Fibroblast of upper back skin (primary cell): ENCODE results near the gene NLRP1.
"Not testable (repeated sequence)": the region's sequence is repeated elsewhere in the genome, so short reads cannot be mapped to it uniquely, and the experiment has no call there.

Experiments used
- DNase-seq: peaks from one replicate; pipeline ENCODE4 v3.0.0-alpha.2; 2013

Gene NLRP1

GRCh38 chr17:5585836-5586521 lies 1.7 kb upstream of the NLRP1 start:
- DNase-seq: peak; percentile 32

DNA sequence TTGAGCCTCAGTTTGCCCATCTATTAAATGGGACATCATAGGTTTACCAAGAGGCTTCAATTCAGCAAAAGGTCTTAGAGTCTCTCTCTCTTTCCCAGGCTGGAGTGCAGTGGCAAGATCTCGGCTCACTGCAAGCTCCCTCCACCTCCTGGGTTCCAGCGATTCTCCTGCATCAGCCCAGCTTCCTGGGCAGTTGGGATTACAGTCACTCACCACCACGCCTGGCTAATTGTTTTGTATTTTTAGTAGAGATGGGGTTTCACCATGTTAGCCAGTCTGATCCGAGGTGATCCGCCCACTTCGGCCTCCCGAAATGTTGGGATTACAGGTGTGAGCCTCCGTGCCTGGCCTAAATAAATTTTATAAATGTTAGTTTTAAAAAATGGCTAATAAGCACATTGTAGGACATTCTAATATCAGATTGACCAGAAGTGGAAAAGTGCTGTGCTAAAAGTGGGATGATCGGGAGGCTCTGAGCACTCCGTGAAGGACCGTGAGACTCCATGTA lies 1.0 kb upstream of the NLRP1 start:
- DNase-seq: no peak

DNA sequence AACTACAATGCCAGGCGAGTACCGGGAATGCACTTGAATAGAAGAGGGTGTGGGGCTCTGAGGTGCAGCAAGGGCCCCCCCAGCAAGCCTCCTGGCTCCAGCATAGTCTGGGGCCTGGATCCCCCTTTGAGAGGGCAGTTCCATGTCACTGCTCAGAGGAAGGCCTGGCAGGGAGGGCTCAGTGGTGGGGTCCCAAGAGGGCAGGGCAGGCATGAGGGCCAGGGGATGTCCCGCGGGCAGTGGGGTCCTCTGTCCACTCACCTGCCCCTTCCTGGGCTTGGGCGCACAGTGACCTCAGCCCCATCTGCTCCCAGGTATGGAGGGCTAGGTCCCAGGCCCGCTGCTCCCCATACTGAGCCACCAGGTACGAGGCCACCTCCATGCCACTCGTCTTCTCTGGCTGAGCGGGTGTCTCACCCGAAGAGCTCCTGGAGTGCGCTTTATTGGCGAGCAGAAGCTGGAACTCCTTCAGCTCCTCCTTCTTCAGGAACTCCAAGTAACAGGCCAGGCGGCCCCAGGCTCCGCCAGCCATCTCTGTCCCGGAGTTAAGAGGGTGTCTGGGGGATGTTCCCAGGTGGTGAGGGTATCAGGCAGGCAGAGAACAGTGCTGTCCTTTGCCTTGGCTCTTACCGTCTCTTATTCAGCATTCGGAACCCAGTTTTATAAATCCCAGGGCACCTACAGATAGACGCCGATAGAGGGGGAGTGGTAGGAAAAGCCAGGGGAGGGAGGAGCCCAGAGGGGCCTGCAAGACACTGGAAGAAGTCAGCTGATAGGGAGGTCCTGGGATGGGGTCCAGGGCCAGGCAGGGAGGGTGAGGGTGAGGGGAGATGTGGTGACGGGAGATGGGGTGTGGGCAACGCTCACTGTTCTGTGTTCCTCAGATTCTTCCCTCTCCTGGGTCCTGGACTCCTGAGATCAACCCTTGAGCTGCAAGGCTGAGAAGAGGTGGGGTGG lies 605 bp downstream of the NLRP1 start:
- DNase-seq: no peak

GRCh38 chr17:5582209-5583185 lies 1.8 kb downstream of the NLRP1 start:
- no peak for DNase-seq

DNA sequence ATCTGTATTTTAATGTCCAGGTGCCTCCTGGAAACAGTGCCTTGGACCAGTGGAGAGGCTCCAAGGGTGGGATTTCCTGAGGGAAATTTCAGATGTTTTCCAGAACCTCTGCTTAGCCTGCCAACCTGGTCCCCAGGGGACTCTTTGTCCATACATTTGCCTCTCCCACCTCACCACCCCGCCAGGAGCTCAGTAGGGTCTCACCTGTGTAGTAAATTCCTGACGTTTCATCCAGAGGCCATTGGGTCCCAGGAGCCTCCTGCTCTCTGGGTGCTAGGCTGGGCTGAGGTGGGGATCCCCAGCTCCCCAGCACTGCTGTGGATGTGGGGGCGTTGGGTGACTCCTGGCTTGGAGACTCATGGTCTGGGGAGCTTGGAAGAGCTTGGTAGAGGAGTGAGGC lies 2.7 kb downstream of the NLRP1 start:
- no peak for DNase-seq

GRCh38 chr17:5580969-5581368 lies 3.3 kb downstream of the NLRP1 start:
- DNase-seq: no peak

GRCh38 chr17:5580367-5580766 lies 3.9 kb downstream of the NLRP1 start:
- DNase-seq: peak; percentile 30

DNA sequence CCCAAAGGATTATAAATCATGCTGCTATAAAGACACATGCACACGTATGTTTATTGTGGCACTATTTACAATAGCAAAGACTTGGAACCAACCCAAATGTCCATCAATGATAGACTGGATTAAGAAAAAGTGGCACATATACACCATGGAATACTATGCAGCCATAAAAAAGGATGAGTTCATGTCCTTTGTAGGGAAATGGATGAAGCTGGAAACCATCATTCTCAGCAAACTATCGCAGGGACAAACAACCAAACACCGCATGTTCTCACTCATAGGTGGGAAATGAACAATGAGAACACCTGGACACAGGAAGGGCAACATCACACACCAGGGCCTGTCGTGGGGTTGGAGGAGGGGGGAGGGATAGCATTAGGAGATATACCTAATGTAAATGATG lies 5.5 kb downstream of the NLRP1 start:
- not testable (repeated sequence) for DNase-seq

DNA sequence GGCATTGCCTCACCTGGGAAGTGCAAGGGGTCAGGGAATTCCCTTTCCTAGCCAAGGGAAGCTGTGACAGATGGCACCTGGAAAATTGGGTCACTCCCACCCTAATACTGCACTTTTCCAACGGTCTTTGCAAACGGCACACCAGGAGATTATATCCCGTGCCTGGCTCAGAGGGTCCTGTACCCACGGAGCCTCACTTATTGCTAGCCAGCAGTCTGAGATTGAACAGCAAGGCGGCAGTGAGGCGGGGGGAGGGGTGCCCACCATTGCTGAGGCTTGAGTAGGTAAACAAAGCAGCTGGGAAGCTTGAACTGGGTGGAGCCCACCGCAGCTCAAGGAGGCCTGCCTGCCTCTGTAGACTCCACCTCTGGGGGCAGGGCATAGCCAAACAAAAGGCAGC lies 11.3 kb downstream of the NLRP1 start:
- DNase-seq: not testable (repeated sequence)

GRCh38 chr17:5571281-5571680 lies 13.0 kb downstream of the NLRP1 start:
- no peak for DNase-seq

GRCh38 chr17:5565808-5566207 lies 18.5 kb downstream of the NLRP1 start:
- no peak for DNase-seq

GRCh38 chr17:5563456-5563855 lies 20.9 kb downstream of the NLRP1 start:
- DNase-seq: peak; percentile 36

GRCh38 chr17:5562661-5563360 lies 21.5 kb downstream of the NLRP1 start:
- no peak for DNase-seq

GRCh38 chr17:5561736-5562571 lies 22.4 kb downstream of the NLRP1 start:
- no peak for DNase-seq

GRCh38 chr17:5560361-5560988 lies 23.8 kb downstream of the NLRP1 start:
- DNase-seq: no peak

GRCh38 chr17:5558815-5559785 lies 25.2 kb downstream of the NLRP1 start:
- no peak for DNase-seq

GRCh38 chr17:5557990-5558389 lies 26.3 kb downstream of the NLRP1 start:
- DNase-seq: no peak

- peak; percentile 80 for DNase-seq
Observed at GRCh38 chr17:5557485-5557884, 26.8 kb downstream of the NLRP1 start.

- DNase-seq: peak; percentile 44
Observed at GRCh38 chr17:5555254-5555653, 29.1 kb downstream of the NLRP1 start.
